ENCODE results near the gene FRS2.

FRS2 gene

DNA sequence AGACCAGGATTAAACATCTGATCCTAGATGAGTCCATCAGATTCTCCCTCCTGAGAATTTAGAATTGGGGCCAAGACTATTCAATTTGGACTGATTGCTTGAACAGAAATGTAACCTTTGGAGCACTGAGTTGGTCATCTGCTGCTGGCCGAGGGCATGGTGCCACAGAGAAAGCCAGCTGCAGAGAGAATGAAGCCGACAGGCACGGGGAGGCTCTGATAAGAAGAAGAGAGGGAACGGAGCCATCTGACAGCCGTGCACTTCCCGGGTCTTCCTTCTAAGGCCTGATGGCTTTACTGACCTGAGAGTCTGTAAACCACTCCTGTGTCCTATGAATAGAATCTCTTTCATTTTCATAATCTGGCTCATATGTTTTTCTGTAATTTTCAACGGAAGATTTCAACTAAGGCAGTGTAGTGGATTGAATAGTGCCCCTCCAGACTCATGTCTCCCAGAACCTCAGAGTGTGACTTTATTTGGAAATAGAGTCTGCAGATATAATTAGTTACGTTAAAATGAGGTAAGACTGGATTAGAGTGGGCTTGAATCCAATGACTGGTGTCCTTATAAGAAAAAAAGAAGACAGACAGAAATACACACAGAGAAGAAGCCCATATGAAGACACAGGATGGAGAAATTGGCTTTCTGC, 39.1 kb upstream of the FRS2 start:
- DNase-seq (ENCODE audit: low read depth) = no peak
- TF ChIP-seq, protein P1, sequence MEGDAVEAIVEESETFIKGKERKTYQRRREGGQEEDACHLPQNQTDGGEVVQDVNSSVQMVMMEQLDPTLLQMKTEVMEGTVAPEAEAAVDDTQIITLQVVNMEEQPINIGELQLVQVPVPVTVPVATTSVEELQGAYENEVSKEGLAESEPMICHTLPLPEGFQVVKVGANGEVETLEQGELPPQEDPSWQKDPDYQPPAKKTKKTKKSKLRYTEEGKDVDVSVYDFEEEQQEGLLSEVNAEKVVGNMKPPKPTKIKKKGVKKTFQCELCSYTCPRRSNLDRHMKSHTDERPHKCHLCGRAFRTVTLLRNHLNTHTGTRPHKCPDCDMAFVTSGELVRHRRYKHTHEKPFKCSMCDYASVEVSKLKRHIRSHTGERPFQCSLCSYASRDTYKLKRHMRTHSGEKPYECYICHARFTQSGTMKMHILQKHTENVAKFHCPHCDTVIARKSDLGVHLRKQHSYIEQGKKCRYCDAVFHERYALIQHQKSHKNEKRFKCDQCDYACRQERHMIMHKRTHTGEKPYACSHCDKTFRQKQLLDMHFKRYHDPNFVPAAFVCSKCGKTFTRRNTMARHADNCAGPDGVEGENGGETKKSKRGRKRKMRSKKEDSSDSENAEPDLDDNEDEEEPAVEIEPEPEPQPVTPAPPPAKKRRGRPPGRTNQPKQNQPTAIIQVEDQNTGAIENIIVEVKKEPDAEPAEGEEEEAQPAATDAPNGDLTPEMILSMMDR (IDR thresholded peaks at IDR 0.05; ENCODE audit: low read depth, low read length, missing control alignments) = no peak
- in situ Hi-C loops (cut with HindIII; ENCODE audit: low sequenced_read_pairs) = no loop called here
- H3K4me3 ChIP-seq (ENCODE audit: low read depth, low read length) = no peak overlapping the region

DNA sequence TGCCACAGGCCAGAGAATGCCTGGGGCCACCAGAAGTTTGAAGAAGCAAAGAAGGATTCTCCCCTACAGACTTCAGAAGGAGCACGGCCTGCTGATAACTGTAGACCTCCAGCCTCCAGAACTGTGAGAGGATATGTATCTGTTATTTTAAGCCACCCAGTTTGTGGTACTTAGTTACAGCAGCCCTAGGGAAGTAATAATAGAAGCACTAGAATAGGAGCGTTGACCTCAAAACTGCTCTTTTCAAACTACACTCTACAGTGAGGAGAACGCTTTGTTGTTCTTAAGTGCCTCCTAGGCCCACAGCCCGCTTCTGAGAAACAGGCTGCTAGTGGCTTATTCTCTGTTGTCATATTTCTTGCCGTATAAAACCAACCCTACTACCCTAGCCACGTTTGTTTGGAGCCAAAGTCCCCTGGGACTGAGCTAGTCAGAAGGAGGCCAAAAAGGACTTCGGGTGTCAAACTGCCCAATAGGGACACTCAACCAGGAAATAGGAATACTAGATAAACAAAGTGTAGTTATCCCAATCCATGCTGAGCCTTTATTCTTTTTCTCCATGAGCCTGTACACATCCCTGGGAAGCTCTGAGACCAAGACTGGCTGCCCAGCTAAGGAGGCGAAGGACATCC, 38.5 kb upstream of the FRS2 start:
- DNase-seq (ENCODE audit: low read depth) = no peak
- in situ Hi-C loops (cut with HindIII; ENCODE audit: low sequenced_read_pairs) = no loop called here
- TF ChIP-seq, protein P1 (IDR thresholded peaks at IDR 0.05; ENCODE audit: low read depth, low read length, missing control alignments) = no peak
- no peak overlapping the region for H3K4me3 ChIP-seq (ENCODE audit: low read depth, low read length)

DNA sequence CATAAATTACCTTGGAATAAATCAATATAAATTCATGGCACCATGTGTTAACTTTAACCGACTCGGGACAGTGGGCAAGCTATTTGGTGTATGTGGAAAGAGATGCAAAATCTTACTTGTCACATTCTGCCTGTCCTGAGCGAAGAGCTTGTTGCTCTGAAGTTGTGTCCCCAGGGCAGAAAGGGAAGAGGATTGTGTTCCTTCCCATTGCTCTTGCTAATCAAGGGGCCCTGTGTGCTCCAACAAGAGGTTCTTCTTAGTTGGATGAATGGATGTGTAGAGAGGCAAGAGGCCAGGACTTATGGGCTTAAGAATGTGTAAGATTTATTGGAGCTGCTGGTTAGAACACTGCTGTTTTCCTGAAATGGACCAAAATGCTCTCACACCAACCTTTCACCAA, 36.5 kb upstream of the FRS2 start:
- TF ChIP-seq, protein P1 (IDR thresholded peaks at IDR 0.05; ENCODE audit: low read depth, low read length, missing control alignments) = no peak
- no peak overlapping the region for H3K4me3 ChIP-seq (ENCODE audit: low read depth, low read length)
- in situ Hi-C loops (cut with HindIII; ENCODE audit: low sequenced_read_pairs) = no loop called here
- DNase-seq (ENCODE audit: low read depth) = no peak

DNA sequence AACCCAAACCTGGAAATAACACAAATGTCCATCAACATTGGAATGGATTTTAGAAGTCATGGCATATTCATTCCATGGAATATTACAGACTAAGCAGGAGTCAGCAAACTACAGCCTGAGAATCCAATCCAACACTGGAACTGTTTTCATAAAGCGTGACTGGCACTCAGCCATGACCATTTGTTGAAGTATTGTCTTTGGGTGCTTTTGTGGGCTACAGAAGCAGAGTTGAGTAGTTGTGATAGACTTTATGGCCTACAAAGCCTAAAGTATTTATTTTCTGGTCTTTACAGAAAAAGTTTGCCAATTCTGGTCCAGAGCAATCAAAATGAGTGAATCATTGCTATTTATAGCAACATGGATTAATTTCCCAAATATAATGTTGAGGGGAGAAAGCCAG, 34.5 kb upstream of the FRS2 start:
- peak; percentile 2 for DNase-seq (ENCODE audit: low read depth)
- TF ChIP-seq, protein P1 (IDR thresholded peaks at IDR 0.05; ENCODE audit: low read depth, low read length, missing control alignments) = no peak
- no peak overlapping the region for H3K4me3 ChIP-seq (ENCODE audit: low read depth, low read length)
- in situ Hi-C loops (cut with HindIII; ENCODE audit: low sequenced_read_pairs) = no loop called here

DNA sequence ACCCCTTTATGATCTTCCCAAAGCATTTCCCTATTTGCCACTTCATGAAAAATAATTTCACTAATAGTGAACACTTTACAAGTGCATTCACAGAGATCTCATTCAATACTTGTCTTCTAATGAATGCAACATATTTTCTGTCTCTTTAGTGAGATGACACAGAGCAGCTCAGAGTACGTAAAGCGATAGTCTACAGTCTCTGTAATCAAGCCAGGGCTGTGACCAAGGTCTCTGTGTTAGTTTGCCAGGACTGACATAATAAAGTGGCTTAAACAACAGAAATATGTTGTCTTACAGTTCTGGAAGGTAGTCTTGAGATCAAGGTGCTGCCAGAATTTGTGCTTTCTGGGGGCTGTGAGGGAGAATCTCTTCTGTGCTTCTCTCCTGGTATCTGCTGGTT, 33.1 kb upstream of the FRS2 start:
- TF ChIP-seq, protein P1 (IDR thresholded peaks at IDR 0.05; ENCODE audit: low read depth, low read length, missing control alignments) = no peak
- H3K4me3 ChIP-seq (ENCODE audit: low read depth, low read length) = no peak overlapping the region
- no peak for DNase-seq (ENCODE audit: low read depth)
- in situ Hi-C loops (cut with HindIII; ENCODE audit: low sequenced_read_pairs) = no loop called here

DNA sequence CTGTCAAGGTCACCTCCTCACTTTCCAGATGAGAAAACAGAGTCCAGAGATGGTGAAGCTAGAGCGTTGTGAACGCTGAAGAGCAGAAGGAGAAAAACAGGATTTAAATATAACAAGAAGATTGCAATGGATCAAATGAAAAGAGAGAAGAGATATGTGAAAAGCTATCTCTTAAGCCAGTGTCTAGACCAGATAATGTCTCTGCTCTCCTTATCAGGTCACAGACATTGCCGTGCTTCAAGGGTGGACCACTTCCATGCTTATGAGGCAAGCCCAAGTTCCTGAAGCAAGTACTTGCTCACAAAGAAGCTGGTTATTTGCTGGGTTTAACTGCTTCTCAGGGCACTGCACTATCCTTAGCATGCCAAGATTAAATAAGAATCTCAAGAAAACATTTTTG, 31.6 kb upstream of the FRS2 start:
- TF ChIP-seq, protein P1 (IDR thresholded peaks at IDR 0.05; ENCODE audit: low read depth, low read length, missing control alignments) = no peak
- in situ Hi-C loops (cut with HindIII; ENCODE audit: low sequenced_read_pairs) = no loop called here
- DNase-seq (ENCODE audit: low read depth) = no peak
- H3K4me3 ChIP-seq (ENCODE audit: low read depth, low read length) = no peak overlapping the region

Data from astrocyte of the cerebellum (primary cell).